ENCODE measurements around the gene CPA4.

The CPA4 gene

GRCh38 chr7:130272381-130273080 lies 20.4 kb upstream of the CPA4 start:
- TF ChIP-seq CTCF (IDR thresholded peaks at IDR 0.05): no peak
- no peak for TF ChIP-seq ZFX (IDR thresholded peaks at IDR 0.05; ENCODE audit: borderline replicate concordance)
- H3K27ac ChIP-seq: no peak overlapping the region

GRCh38 chr7:130273081-130273932 lies 19.7 kb upstream of the CPA4 start:
- TF ChIP-seq CTCF (IDR thresholded peaks at IDR 0.05) (no peak), ZFX (IDR thresholded peaks at IDR 0.05; ENCODE audit: borderline replicate concordance) (no peak)
- H3K27ac ChIP-seq: no peak overlapping the region

- TF ChIP-seq CTCF (IDR thresholded peaks at IDR 0.05) (no peak), ZFX (IDR thresholded peaks at IDR 0.05; ENCODE audit: borderline replicate concordance) (no peak)
- no peak overlapping the region for H3K27ac ChIP-seq
Observed at GRCh38 chr7:130273933-130274255, 19.1 kb upstream of the CPA4 start.

GRCh38 chr7:130274296-130274695 lies 18.7 kb upstream of the CPA4 start:
- no peak overlapping the region for H3K27ac ChIP-seq
- TF ChIP-seq ZFX (IDR thresholded peaks at IDR 0.05; ENCODE audit: borderline replicate concordance) (no peak), CTCF (IDR thresholded peaks at IDR 0.05) (no peak)

GRCh38 chr7:130274983-130275591 lies 17.9 kb upstream of the CPA4 start:
- H3K27ac ChIP-seq: no peak overlapping the region
- TF ChIP-seq CTCF (IDR thresholded peaks at IDR 0.05) (no peak), ZFX (IDR thresholded peaks at IDR 0.05; ENCODE audit: borderline replicate concordance) (no peak)

- H3K27ac ChIP-seq: no peak overlapping the region
- no peak for TF ChIP-seq CTCF (IDR thresholded peaks at IDR 0.05)
- TF ChIP-seq ZFX (IDR thresholded peaks at IDR 0.05; ENCODE audit: borderline replicate concordance): no peak
Observed at GRCh38 chr7:130275826-130276297, 17.1 kb upstream of the CPA4 start.

Data from 22Rv1 (cell line).